ENCODE measurements around the gene ADAMTS18. TPM values are rescaled to one million over a fixed set of nuclear protein-coding genes. Genes with fewer than 3 reads are reported as not detected.

Gene ADAMTS18
- total and polyA plus RNA-seq, 7 experiments from 2014 or later: not detected

DNA sequence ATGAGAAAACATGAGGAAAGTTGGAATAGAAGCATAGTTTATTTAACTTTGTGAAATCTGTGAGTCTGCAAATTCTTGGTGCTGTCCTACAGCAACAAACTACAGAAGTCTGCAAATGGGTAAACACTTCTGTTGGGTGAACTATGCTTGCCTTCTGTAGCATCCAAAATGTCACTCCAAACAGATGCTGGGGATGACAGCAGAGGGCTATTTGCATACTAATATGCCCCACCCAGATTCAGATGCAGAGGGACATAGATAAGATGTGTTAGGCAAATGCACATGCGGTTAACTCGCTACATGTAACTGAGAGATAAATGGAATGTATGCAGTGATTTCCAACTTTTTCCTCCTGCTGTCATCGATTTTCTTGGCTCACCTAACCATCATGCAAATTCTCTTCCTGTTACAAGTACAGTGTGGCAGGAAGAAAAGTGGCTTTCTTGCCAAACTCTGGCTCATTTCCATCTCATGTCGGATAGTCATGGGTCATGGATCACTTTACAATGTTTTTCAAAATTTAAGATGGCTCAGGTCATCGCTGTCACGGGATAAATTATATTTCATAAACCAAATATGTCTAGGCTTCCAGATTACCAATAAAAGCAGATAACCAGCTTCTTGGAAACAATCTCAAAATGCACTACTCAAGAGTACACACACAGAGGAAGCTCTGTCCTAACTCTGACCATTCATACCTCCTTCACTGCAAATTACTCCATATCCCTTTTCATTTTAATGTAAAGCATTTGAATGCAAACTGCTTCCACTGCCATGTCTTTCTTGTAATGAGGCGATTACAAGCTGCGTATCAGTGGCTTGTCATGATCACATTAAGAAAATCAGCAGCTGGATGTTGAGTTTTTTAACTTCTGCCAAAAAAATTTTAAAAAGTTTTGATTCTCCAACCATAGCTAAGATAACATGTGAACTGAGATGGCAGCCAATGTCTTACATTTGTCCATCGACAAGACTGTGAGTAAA, 47.7 kb downstream of the ADAMTS18 start:
- Histone ChIP-seq H3K27me3 (ENCODE audit: control insufficient read depth in 2 of 2, insufficient read depth in 2 of 2, low read length in 2 of 2) (no peaks in the 10 kb centered on the region), H3K4me1 (ENCODE audit: control insufficient read depth in 2 of 2, insufficient read depth in 2 of 2, low read length in 2 of 2) (no peaks in the 10 kb centered on the region), H3K9me3 (ENCODE audit: control insufficient read depth in 2 of 3, low read length in 3 of 3) (no peaks in the 10 kb centered on the region), H3K4me3 (ENCODE audit: low read length) (no peak overlapping the region), H3K27ac (ENCODE audit: low read depth, low read length) (no peak overlapping the region), H3K36me3 (ENCODE audit: control insufficient read depth in 2 of 3, insufficient read depth in 3 of 3, low read length in 3 of 3) (no peaks in the 10 kb centered on the region)
- Mint-ChIP-seq H3K27ac (no peak overlapping the region), H3K27me3 (peaks cover 0 to 13% (median 6%) of the 10 kb centered on the region in 5 donors), H3K9me3 (peaks cover 0 to 6% (median 0%) of the 10 kb centered on the region in 11 donors), H3K4me1 (no peaks in the 10 kb centered on the region), H3K4me3 (no peak overlapping the region), H3K36me3 (no peaks in the 10 kb centered on the region)
- ChIA-PET CTCF (no interaction called here), POLR2A (no interaction called here)
- no peak for DNase-seq
- ATAC-seq: no peak
- intact Hi-C loops (cut with micrococcal nuclease): no loop called here

DNA sequence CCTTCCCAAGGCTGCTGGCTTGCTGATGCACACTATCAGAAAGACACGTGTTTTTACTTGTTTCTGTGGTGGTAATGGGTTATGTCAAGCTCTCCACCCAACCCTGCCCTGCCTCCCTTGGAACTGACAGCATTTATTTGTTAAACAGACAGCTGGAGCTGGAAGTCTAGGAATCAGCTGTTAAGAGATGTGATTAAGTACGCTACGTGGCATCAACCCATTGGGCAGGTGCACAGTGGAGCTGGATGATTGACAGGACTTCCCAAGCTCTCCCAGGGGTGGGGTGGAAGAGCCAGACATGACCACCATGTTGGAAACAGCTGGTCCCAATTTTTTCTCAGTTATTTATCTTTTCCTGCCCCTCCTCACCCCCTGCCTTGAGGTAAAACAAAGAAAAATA, 49.4 kb downstream of the ADAMTS18 start:
- Histone ChIP-seq H3K27ac (ENCODE audit: low read depth, low read length) (no peak overlapping the region), H3K9me3 (ENCODE audit: control insufficient read depth in 2 of 3, low read length in 3 of 3) (no peaks in the 10 kb centered on the region), H3K4me1 (ENCODE audit: control insufficient read depth in 2 of 2, insufficient read depth in 2 of 2, low read length in 2 of 2) (no peaks in the 10 kb centered on the region), H3K36me3 (ENCODE audit: control insufficient read depth in 2 of 3, insufficient read depth in 3 of 3, low read length in 3 of 3) (no peaks in the 10 kb centered on the region), H3K27me3 (ENCODE audit: control insufficient read depth in 2 of 2, insufficient read depth in 2 of 2, low read length in 2 of 2) (no peaks in the 10 kb centered on the region), H3K4me3 (ENCODE audit: low read length) (no peak overlapping the region)
- Mint-ChIP-seq H3K4me1 (no peaks in the 10 kb centered on the region), H3K9me3 (peaks cover 0 to 6% (median 0%) of the 10 kb centered on the region in 11 donors), H3K27ac (no peak overlapping the region), H3K36me3 (no peaks in the 10 kb centered on the region), H3K27me3 (peaks cover 0 to 13% (median 4%) of the 10 kb centered on the region in 5 donors), H3K4me3 (no peak overlapping the region)
- ATAC-seq (no peak), DNase-seq (no peak)
- POLR2A ChIA-PET: no interaction called here
- CTCF ChIA-PET: no interaction called here
- intact Hi-C loops (cut with micrococcal nuclease): no loop called here

DNA sequence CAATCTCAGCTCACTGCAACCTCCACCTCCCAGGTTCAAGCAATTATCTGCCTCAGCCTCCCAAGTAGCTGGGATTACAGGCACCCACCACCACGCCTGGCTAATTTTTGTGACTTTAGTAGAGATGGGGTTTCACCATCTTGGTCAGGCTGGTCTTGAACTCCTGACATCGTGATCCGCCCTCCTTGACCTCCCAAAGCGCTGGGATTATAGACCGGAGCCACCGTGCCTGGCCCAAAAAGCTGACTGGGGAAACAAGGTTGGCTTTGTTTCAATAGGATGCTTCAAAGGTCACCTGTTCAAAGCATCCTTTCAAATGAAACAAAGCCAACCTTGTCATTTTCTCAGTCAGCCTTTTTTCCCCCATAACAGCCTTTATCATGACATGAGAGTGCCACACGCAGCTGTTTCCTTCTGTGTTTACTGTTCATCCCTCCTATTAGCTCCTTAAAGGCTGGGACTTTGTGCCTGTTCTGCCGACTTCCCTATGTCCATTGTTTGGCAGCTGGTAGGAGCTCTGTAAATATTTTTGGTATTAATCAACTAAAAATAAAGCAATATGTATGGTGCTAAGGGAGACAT, 51.1 kb downstream of the ADAMTS18 start:
- H3K4me3 Mint-ChIP-seq: no peak overlapping the region
- ATAC-seq: no peak
- POLR2A ChIA-PET: no interaction called here
- no peaks in the 10 kb centered on the region for H3K36me3 ChIP-seq (ENCODE audit: control insufficient read depth in 2 of 3, insufficient read depth in 3 of 3, low read length in 3 of 3)
- no peak overlapping the region for H3K27ac ChIP-seq (ENCODE audit: low read depth, low read length)
- H3K27ac Mint-ChIP-seq: no peak overlapping the region
- intact Hi-C loops (cut with micrococcal nuclease): no loop called here
- H3K4me3 ChIP-seq (ENCODE audit: low read length): no peak overlapping the region
- H3K9me3 Mint-ChIP-seq: peaks cover 0 to 5% (median 0%) of the 10 kb centered on the region in 11 donors
- no peaks in the 10 kb centered on the region for H3K36me3 Mint-ChIP-seq
- no peaks in the 10 kb centered on the region for H3K4me1 Mint-ChIP-seq
- CTCF ChIA-PET: interaction anchor here (0.6 kb wide), 1 partner anchor 9 kb away, joined by 4 read pairs; no protein-coding TSS in a partner anchor
- H3K27me3 Mint-ChIP-seq: peaks cover 0 to 9% (median 2%) of the 10 kb centered on the region in 5 donors
- no peaks in the 10 kb centered on the region for H3K9me3 ChIP-seq (ENCODE audit: control insufficient read depth in 2 of 3, low read length in 3 of 3)
- DNase-seq: no peak
- H3K4me1 ChIP-seq (ENCODE audit: control insufficient read depth in 2 of 2, insufficient read depth in 2 of 2, low read length in 2 of 2): no peaks in the 10 kb centered on the region
- H3K27me3 ChIP-seq (ENCODE audit: control insufficient read depth in 2 of 2, insufficient read depth in 2 of 2, low read length in 2 of 2): no peaks in the 10 kb centered on the region

DNA sequence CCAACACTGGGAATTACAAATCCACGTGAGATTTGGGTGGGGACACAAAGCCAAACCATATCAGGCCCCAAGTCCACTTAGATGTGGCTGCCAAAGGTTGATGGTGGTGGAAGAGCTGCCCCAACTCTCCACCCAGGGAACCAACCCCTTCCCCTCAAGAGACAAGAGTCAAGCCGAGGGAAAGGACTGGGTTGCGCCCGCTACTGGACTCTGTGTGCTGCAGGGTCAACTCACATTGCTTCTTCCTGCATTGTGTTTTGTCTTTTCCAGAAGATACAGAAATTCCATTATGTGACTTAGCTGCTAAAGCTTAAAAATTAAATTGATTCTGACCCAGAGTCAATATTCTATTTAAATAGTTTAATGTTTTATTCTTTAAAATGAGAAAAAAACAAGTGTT, 58.5 kb downstream of the ADAMTS18 start:
- H3K36me3 ChIP-seq (ENCODE audit: control insufficient read depth in 2 of 3, insufficient read depth in 3 of 3, low read length in 3 of 3): no peaks in the 10 kb centered on the region
- intact Hi-C loops (cut with micrococcal nuclease): loop anchor here (1.0 kb wide), 1 partner anchor 140 kb away; no protein-coding TSS in a partner anchor
- CTCF ChIA-PET: no interaction called here
- H3K27me3 Mint-ChIP-seq: peaks cover 0 to 12% (median 7%) of the 10 kb centered on the region in 5 donors
- no peak overlapping the region for H3K27ac ChIP-seq (ENCODE audit: low read depth, low read length)
- H3K4me1 ChIP-seq (ENCODE audit: control insufficient read depth in 2 of 2, insufficient read depth in 2 of 2, low read length in 2 of 2): no peaks in the 10 kb centered on the region
- H3K27me3 ChIP-seq (ENCODE audit: control insufficient read depth in 2 of 2, insufficient read depth in 2 of 2, low read length in 2 of 2): no peaks in the 10 kb centered on the region
- peaks cover 0 to 7% (median 0%) of the 10 kb centered on the region in 11 donors for H3K9me3 Mint-ChIP-seq
- H3K27ac Mint-ChIP-seq: no peak overlapping the region
- no peak for DNase-seq
- H3K4me3 ChIP-seq (ENCODE audit: low read length): no peak overlapping the region
- ATAC-seq: no peak
- no peak overlapping the region for H3K4me3 Mint-ChIP-seq
- no peaks in the 10 kb centered on the region for H3K9me3 ChIP-seq (ENCODE audit: control insufficient read depth in 2 of 3, low read length in 3 of 3)
- H3K4me1 Mint-ChIP-seq: no peaks in the 10 kb centered on the region
- no peaks in the 10 kb centered on the region for H3K36me3 Mint-ChIP-seq
- POLR2A ChIA-PET: no interaction called here

DNA sequence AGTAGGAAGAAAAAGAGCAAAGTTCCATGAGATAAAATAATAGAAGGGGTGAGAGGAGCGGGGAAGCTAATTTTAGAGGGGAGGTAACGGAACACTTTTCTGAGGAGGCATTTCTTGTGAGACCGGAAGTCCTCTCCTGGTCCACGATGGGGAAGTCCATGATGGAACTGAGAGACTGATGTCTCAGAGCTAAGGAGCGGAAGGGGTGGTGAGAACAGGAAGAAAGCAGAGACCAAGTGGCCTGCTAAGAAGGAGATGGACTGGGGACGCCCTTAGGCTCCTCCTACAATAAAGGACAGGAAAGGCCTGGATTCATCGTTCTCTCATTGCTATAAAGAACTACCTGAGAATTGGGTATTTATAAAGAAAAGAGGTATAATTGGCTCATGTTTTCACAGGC, 59.4 kb downstream of the ADAMTS18 start:
- DNase-seq: no peak
- no peak overlapping the region for H3K27ac ChIP-seq (ENCODE audit: low read depth, low read length)
- no peaks in the 10 kb centered on the region for H3K27me3 ChIP-seq (ENCODE audit: control insufficient read depth in 2 of 2, insufficient read depth in 2 of 2, low read length in 2 of 2)
- no peak overlapping the region for H3K4me3 ChIP-seq (ENCODE audit: low read length)
- intact Hi-C loops (cut with micrococcal nuclease): no loop called here
- no peak for ATAC-seq
- Mint-ChIP-seq H3K36me3 (no peaks in the 10 kb centered on the region), H3K9me3 (peaks cover 0 to 9% (median 1%) of the 10 kb centered on the region in 11 donors), H3K4me3 (no peak overlapping the region), H3K27ac (no peak overlapping the region), H3K27me3 (peaks cover 0 to 16% (median 9%) of the 10 kb centered on the region in 5 donors), H3K4me1 (no peaks in the 10 kb centered on the region)
- POLR2A ChIA-PET: no interaction called here
- no peaks in the 10 kb centered on the region for H3K4me1 ChIP-seq (ENCODE audit: control insufficient read depth in 2 of 2, insufficient read depth in 2 of 2, low read length in 2 of 2)
- no peaks in the 10 kb centered on the region for H3K9me3 ChIP-seq (ENCODE audit: control insufficient read depth in 2 of 3, low read length in 3 of 3)
- CTCF ChIA-PET: no interaction called here
- no peaks in the 10 kb centered on the region for H3K36me3 ChIP-seq (ENCODE audit: control insufficient read depth in 2 of 3, insufficient read depth in 3 of 3, low read length in 3 of 3)

DNA sequence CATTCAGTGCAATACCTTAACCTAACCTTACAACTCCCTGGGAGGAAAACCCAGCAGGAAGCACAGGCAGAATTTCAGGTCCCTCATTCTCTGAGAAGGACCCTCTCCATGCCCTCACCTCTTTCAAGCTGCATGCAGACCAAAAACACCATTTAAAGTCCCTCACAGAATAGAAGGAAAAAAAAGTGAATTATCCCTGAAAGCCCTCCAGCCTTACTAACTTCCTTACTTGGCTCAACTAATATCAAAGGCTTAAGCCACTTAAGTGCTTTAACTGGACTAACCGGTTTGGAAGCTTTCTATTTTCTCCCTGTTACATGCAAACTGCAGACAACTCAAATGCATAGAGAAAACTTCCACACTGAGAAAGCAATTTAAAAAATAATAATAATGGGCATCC, 60.5 kb downstream of the ADAMTS18 start:
- Histone ChIP-seq H3K9me3 (ENCODE audit: control insufficient read depth in 2 of 3, low read length in 3 of 3) (no peaks in the 10 kb centered on the region), H3K4me3 (ENCODE audit: low read length) (no peak overlapping the region), H3K4me1 (ENCODE audit: control insufficient read depth in 2 of 2, insufficient read depth in 2 of 2, low read length in 2 of 2) (no peaks in the 10 kb centered on the region), H3K27ac (ENCODE audit: low read depth, low read length) (no peak overlapping the region), H3K36me3 (ENCODE audit: control insufficient read depth in 2 of 3, insufficient read depth in 3 of 3, low read length in 3 of 3) (no peaks in the 10 kb centered on the region), H3K27me3 (ENCODE audit: control insufficient read depth in 2 of 2, insufficient read depth in 2 of 2, low read length in 2 of 2) (no peaks in the 10 kb centered on the region)
- intact Hi-C loops (cut with micrococcal nuclease): no loop called here
- Mint-ChIP-seq H3K4me1 (no peaks in the 10 kb centered on the region), H3K9me3 (peaks cover 0 to 13% (median 1%) of the 10 kb centered on the region in 11 donors), H3K27ac (no peak overlapping the region), H3K27me3 (peaks cover 5 to 26% (median 16%) of the 10 kb centered on the region in 5 donors), H3K4me3 (no peak overlapping the region), H3K36me3 (no peaks in the 10 kb centered on the region)
- CTCF ChIA-PET: no interaction called here
- DNase-seq (no peak), ATAC-seq (no peak)
- POLR2A ChIA-PET: no interaction called here
